GM20431 (cell line): ENCODE data around the gene RGL4.
"Not testable (repeated sequence)": the region's sequence is repeated elsewhere in the genome, so short reads cannot be mapped to it uniquely, and the experiment has no call there.

ENCODE experiments used
- in situ Hi-C: fragments of 300-500 bp; cut with MseI, MboI; formaldehyde crosslinking; loops from one replicate; pipeline ENCODE4 v1.15.0; 2020; ENCODE audit warnings: low sequenced_read_pairs; ENCODE audit not compliant: unreplicated experiment

Gene RGL4

GRCh38 chr22:23690713-23691112 is at the start of gene RGL4:
TSS of gene RGL4 (plus strand) at chr22:23691013. CDS start at chr22:23692031, 1,018 bp downstream.
- in situ Hi-C loops = no loop called here

- in situ Hi-C loops = not testable (repeated sequence)
These were observed 44.3 kb upstream of the RGL4 start for GRCh38 chr22:23646526-23646925.

- in situ Hi-C loops = no loop called here
These were observed 41.7 kb upstream of the RGL4 start for GRCh38 chr22:23649071-23649501.

GRCh38 chr22:23651676-23652075 is 39.1 kb upstream of the RGL4 start:
- in situ Hi-C loops = no loop called here

GRCh38 chr22:23652286-23652685 is 38.5 kb upstream of the RGL4 start:
- in situ Hi-C loops = no loop called here

- in situ Hi-C loops = no loop called here
These were observed 38.1 kb upstream of the RGL4 start for GRCh38 chr22:23652711-23653110.

- in situ Hi-C loops = no loop called here
These were observed 34.8 kb upstream of the RGL4 start for GRCh38 chr22:23655891-23656475.

- in situ Hi-C loops = no loop called here
These were observed 33.1 kb upstream of the RGL4 start for GRCh38 chr22:23657727-23658126.

- in situ Hi-C loops = not testable (repeated sequence)
These were observed 30.4 kb upstream of the RGL4 start for GRCh38 chr22:23660381-23660780.

- in situ Hi-C loops = no loop called here
These were observed 20.2 kb upstream of the RGL4 start for GRCh38 chr22:23670378-23671295.

- in situ Hi-C loops = not testable (repeated sequence)
These were observed 19.4 kb upstream of the RGL4 start for GRCh38 chr22:23671387-23671786.

- in situ Hi-C loops = not testable (repeated sequence)
These were observed 18.3 kb upstream of the RGL4 start for GRCh38 chr22:23672307-23673049.

GRCh38 chr22:23673050-23673620 is 17.7 kb upstream of the RGL4 start:
- in situ Hi-C loops = no loop called here

- in situ Hi-C loops = no loop called here
These were observed 16.8 kb upstream of the RGL4 start for GRCh38 chr22:23673826-23674690.

- in situ Hi-C loops = not testable (repeated sequence)
These were observed 15.8 kb upstream of the RGL4 start for GRCh38 chr22:23674886-23675501.

- in situ Hi-C loops = no loop called here
These were observed 15.1 kb upstream of the RGL4 start for GRCh38 chr22:23675502-23676415.

GRCh38 chr22:23676841-23677700 is 13.7 kb upstream of the RGL4 start:
- in situ Hi-C loops = not testable (repeated sequence)
